Measurements from ENCODE around the gene CEP72.

DNA sequence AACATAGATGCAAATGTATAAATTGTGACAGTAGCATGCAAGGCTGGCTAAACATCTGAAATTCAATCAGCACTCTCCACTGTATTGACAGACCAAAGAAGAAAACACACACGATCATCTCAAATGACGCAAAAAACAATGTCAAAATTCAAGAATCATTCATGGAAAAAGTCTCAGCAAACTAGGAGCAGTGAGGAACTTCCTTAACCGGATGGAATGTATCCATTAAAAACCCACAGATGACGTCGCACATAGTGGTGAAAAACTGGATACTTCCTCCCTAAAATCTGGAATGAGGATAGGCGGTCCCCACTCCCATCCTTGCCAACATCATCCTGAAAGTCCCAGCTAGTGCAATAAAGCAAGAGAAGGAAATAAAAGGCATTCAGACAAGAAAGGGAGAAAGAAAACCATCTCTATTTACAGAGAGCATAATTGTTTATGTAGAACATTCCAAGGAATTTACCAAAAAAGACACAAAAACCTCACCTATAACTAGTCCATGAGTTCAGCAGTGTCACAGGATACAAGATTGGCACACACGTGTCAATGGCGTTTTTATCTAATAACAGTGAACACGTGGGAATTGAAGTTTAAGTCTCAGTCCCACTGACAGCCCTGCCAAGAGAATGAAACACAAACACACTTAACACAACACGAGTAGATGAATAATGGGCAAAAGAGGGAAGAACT lies 14.1 kb upstream of the CEP72 start:
- TF ChIP-seq, protein P1, sequence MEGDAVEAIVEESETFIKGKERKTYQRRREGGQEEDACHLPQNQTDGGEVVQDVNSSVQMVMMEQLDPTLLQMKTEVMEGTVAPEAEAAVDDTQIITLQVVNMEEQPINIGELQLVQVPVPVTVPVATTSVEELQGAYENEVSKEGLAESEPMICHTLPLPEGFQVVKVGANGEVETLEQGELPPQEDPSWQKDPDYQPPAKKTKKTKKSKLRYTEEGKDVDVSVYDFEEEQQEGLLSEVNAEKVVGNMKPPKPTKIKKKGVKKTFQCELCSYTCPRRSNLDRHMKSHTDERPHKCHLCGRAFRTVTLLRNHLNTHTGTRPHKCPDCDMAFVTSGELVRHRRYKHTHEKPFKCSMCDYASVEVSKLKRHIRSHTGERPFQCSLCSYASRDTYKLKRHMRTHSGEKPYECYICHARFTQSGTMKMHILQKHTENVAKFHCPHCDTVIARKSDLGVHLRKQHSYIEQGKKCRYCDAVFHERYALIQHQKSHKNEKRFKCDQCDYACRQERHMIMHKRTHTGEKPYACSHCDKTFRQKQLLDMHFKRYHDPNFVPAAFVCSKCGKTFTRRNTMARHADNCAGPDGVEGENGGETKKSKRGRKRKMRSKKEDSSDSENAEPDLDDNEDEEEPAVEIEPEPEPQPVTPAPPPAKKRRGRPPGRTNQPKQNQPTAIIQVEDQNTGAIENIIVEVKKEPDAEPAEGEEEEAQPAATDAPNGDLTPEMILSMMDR (IDR thresholded peaks at IDR 0.05; ENCODE audit: poor library complexity): no peak
- no peak for TF ChIP-seq EZH2 (IDR thresholded peaks at IDR 0.05; ENCODE audit: borderline replicate concordance)

Data from hepatocyte (in vitro differentiated cells).